Measurements from ENCODE around the gene RABGEF1. TPM values are rescaled to one million over a fixed set of nuclear protein-coding genes. Genes with fewer than 3 reads are reported as not detected.
"Not testable (repeated sequence)": the region's sequence is repeated elsewhere in the genome, so short reads cannot be mapped to it uniquely, and the experiment has no call there.

The RABGEF1 gene
- total RNA-seq, 2 donors from 2014 or later: 34.9 to 42.0 TPM

- DNase-seq (ENCODE audit: low spot score) (no peak), ATAC-seq (ENCODE audit: insufficient number of reproducible peaks, low FRiP score, low read depth) (no peak)
- Histone ChIP-seq H3K27ac (no peak overlapping the region), H3K4me1 (ENCODE audit: control insufficient read depth in 1 of 2, low read depth in 2 of 2) (peaks cover 6 to 35% of the 10 kb centered on the region in 2 donors), H3K36me3 (no peaks in the 10 kb centered on the region), H3K9me3 (no peaks in the 10 kb centered on the region), H3K27me3 (replicated peaks; ENCODE audit: insufficient read depth) (no peaks in the 10 kb centered on the region), H3K4me3 (no peak overlapping the region)
- TF ChIP-seq CTCF (IDR thresholded peaks at IDR 0.05): no peak
Observed at GRCh38 chr7:66751945-66752344, 11.4 kb downstream of the RABGEF1 start.

DNA sequence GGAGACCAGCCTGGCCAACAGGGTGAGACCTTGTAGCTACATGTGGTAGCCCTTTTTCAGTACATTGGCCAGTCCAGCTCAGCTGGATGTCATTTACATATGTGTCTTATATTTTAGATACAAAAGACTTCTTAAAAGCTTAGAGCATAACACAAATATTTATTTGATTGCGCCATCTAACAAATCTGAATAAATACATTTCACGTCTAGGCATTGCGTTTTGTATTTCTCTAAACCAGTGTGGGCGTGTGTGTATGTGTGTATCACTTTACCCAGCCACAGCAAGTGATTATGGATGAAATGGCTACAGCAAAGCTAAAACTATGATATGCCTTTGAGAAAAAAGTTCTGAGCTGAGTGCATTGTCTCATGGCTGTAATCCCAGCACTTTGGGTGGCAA lies 14.0 kb downstream of the RABGEF1 start:
- no peaks in the 10 kb centered on the region for H3K9me3 ChIP-seq
- H3K4me3 ChIP-seq: no peak overlapping the region
- H3K36me3 ChIP-seq: no peaks in the 10 kb centered on the region
- no peak overlapping the region for H3K27ac ChIP-seq
- no peak for TF ChIP-seq CTCF (IDR thresholded peaks at IDR 0.05)
- no peaks in the 10 kb centered on the region for H3K27me3 ChIP-seq (replicated peaks; ENCODE audit: insufficient read depth)
- H3K4me1 ChIP-seq (ENCODE audit: control insufficient read depth in 1 of 2, low read depth in 2 of 2): peaks cover 6 to 17% of the 10 kb centered on the region in 2 donors
- no peak for DNase-seq (ENCODE audit: low spot score)
- no peak for ATAC-seq (ENCODE audit: insufficient number of reproducible peaks, low FRiP score, low read depth)

GRCh38 chr7:66755059-66755458 lies 14.5 kb downstream of the RABGEF1 start:
- not testable (repeated sequence) for H3K27ac ChIP-seq; H3K36me3 ChIP-seq; ATAC-seq (ENCODE audit: insufficient number of reproducible peaks, low FRiP score, low read depth); DNase-seq (ENCODE audit: low spot score); H3K27me3 ChIP-seq (replicated peaks; ENCODE audit: insufficient read depth); H3K9me3 ChIP-seq; H3K4me3 ChIP-seq
- H3K4me1 ChIP-seq (ENCODE audit: control insufficient read depth in 1 of 2, low read depth in 2 of 2): peaks cover 2 to 12% of the 10 kb centered on the region in 2 donors

DNA sequence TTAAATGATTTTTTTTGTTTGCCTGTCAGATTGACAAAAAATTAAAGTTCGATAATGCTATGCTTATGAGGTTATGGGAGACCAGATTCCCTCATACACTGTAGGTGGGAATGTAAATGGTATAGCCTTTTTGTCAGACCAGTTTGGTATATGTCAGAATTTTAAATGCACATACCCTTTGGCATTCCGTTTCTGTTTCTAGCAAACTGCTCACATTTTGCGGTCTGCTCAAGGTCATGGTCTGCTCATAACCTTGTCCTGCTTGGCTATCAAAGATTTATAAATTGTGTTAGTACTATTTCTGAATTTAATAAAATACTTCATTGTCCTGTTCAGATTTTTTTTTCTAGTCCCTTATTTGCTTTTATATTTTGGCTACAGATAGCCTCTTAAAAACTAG lies 15.7 kb downstream of the RABGEF1 start:
- not testable (repeated sequence) for H3K4me1 ChIP-seq (ENCODE audit: control insufficient read depth in 1 of 2, low read depth in 2 of 2); ATAC-seq (ENCODE audit: insufficient number of reproducible peaks, low FRiP score, low read depth); H3K27me3 ChIP-seq (replicated peaks; ENCODE audit: insufficient read depth)

DNA sequence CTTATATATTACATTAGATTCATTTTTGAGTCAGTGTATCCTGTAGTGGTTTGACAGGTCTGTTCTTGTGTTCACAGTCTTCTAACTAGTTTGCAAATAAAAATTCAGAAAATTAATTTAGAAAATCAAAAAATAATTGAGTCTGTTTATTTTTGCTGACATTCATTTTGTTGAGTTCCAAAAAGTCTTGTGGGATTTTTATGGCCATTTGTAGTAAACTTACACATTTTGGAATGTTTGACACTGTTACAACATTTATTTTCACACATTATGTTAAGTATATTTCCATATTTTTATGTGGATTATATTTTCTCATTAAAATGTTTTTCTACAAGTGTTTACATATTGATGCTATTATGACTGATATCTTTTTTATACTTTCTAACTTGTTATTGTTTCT lies 16.4 kb downstream of the RABGEF1 start:
- peaks cover 0 to 6% of the 10 kb centered on the region in 2 donors for H3K4me1 ChIP-seq (ENCODE audit: control insufficient read depth in 1 of 2, low read depth in 2 of 2)
- DNase-seq (ENCODE audit: low spot score): no peak
- H3K27me3 ChIP-seq (replicated peaks; ENCODE audit: insufficient read depth): no peaks in the 10 kb centered on the region
- H3K9me3 ChIP-seq: no peaks in the 10 kb centered on the region
- no peak overlapping the region for H3K4me3 ChIP-seq
- no peaks in the 10 kb centered on the region for H3K36me3 ChIP-seq
- no peak for TF ChIP-seq CTCF (IDR thresholded peaks at IDR 0.05)
- no peak overlapping the region for H3K27ac ChIP-seq
- no peak for ATAC-seq (ENCODE audit: insufficient number of reproducible peaks, low FRiP score, low read depth)

More for the DNA sequence above, 15.7 kb downstream of the RABGEF1 start:
- DNase-seq (ENCODE audit: low spot score); H3K36me3 ChIP-seq; H3K27ac ChIP-seq; H3K9me3 ChIP-seq; H3K4me3 ChIP-seq: not testable (repeated sequence)

- Histone ChIP-seq H3K27ac (no peak overlapping the region), H3K36me3 (no peaks in the 10 kb centered on the region), H3K4me1 (ENCODE audit: control insufficient read depth in 1 of 2, low read depth in 2 of 2) (peaks cover 0 to 6% of the 10 kb centered on the region in 2 donors), H3K27me3 (replicated peaks; ENCODE audit: insufficient read depth) (no peaks in the 10 kb centered on the region), H3K4me3 (no peak overlapping the region), H3K9me3 (no peaks in the 10 kb centered on the region)
- DNase-seq (ENCODE audit: low spot score): no peak
- TF ChIP-seq CTCF (IDR thresholded peaks at IDR 0.05): no peak
- no peak for ATAC-seq (ENCODE audit: insufficient number of reproducible peaks, low FRiP score, low read depth)
Observed at GRCh38 chr7:66757939-66758338, 17.4 kb downstream of the RABGEF1 start.
